A673 (cell line): ENCODE measurements around the gene ZBTB16. TPM values are rescaled to one million over a fixed set of nuclear protein-coding genes. Genes with fewer than 3 reads are reported as not detected.

ENCODE experiments used
- BruUV-seq: library from RNA; stranded (reverse); fragments of 400-500 nt; replicated peaks from 2 replicates; lab custom pipeline; 2021; lab: Mats Ljungman, UMichigan
- CTCF ChIA-PET: fragments of 300-600 bp; sonication (Branson Sonifier 250); formaldehyde crosslinking; loops from one replicate; lab custom pipeline; 2022; ENCODE audit warnings: antibody characterized with exemption; lab: Charles Lee
- POLR2A ChIA-PET: fragments of 300-600 bp; sonication (Branson Sonifier 250); formaldehyde crosslinking; loops from one replicate; lab custom pipeline; 2022; ENCODE audit warnings: antibody characterized with exemption; ENCODE audit not compliant: low non-redundant PET; lab: Charles Lee
- DNase-seq: peaks from one replicate; pipeline ENCODE4 v3.0.0-alpha.2; 2015; ENCODE audit warnings: low spot score
- H3K27ac ChIP-seq: fragments of 200-600 bp; sonication (generic); 2 replicates; pipeline ENCODE4 v1.5.1; 2016; ENCODE audit warnings: mixed run types, low read depth, mild to moderate bottlenecking, mixed read lengths, antibody characterized with exemption, low read length; ENCODE audit not compliant: poor library complexity, severe bottlenecking
- H3K27me3 ChIP-seq: fragments of 200-600 bp; sonication (generic); replicated peaks from 2 replicates; pipeline ENCODE4 v1.6.1; 2017; ENCODE audit warnings: mixed run types, low read depth, mild to moderate bottlenecking, mixed read lengths, antibody characterized with exemption, low read length; ENCODE audit not compliant: insufficient read depth, poor library complexity
- H3K36me3 ChIP-seq: fragments of 200-600 bp; sonication (generic); 2 replicates; pipeline ENCODE4 v1.6.1; 2016; ENCODE audit warnings: mixed run types, mild to moderate bottlenecking, mixed read lengths, antibody characterized with exemption, low read length; ENCODE audit not compliant: insufficient read depth, poor library complexity, severe bottlenecking
- H3K4me1 ChIP-seq: fragments of 200-600 bp; sonication (generic); 2 replicates; pipeline ENCODE4 v1.6.1; 2017; ENCODE audit warnings: mixed run types, mild to moderate bottlenecking, mixed read lengths, antibody characterized with exemption, low read length; ENCODE audit not compliant: insufficient read depth, poor library complexity, severe bottlenecking
- H3K4me3 ChIP-seq: fragments of 200-600 bp; sonication (generic); 2 replicates; pipeline ENCODE4 v1.5.1; 2016; ENCODE audit warnings: low read depth, mixed run types, mild to moderate bottlenecking, mixed read lengths, low read length; ENCODE audit not compliant: poor library complexity, severe bottlenecking
- H3K9me3 ChIP-seq: fragments of 200-600 bp; sonication (generic); 2 replicates; pipeline ENCODE4 v1.6.1; 2016; ENCODE audit warnings: mixed run types, low read depth, mild to moderate bottlenecking, mixed read lengths, antibody characterized with exemption, low read length; ENCODE audit not compliant: poor library complexity, severe bottlenecking
- CTCF ChIP-seq: fragments of 300-800, 200-600 bp; sonication (generic); conservative IDR thresholded peaks from 2 replicates; pipeline ENCODE4 v1.5.1; 2017; ENCODE audit warnings: low read depth, mild to moderate bottlenecking, antibody characterized with exemption, low read length, moderate library complexity, mixed read lengths
- EZH2 ChIP-seq: fragments of 200-600 bp; sonication (generic); IDR thresholded peaks from 2 replicates; pipeline ENCODE4 v1.6.1; 2017; ENCODE audit warnings: borderline replicate concordance, low read depth, mild to moderate bottlenecking, mixed read lengths, antibody characterized with exemption, low read length; ENCODE audit not compliant: poor library complexity, severe bottlenecking
- intact Hi-C: fragments of 100-400 bp; cut with micrococcal nuclease; formaldehyde crosslinking; loops from one replicate; pipeline ENCODE4 v1.10.0; 2022; ENCODE audit not compliant: unreplicated experiment
- total RNA-seq: library from RNA; stranded (reverse); gene quantifications from 2 replicates; pipeline ENCODE4 v1.2.3, GENCODE V29; 2021

Gene ZBTB16
- total RNA-seq, 1 experiment from 2014 or later, result 12.0 TPM

- BruUV-seq, result no TSS peak
- intact Hi-C loops, result no loop called here
- CTCF ChIA-PET, result no interaction called here
- H3K36me3 ChIP-seq, result peaks cover under 1% of the 10 kb centered on the region
- no peak for DNase-seq
- peaks cover 27% of the 10 kb centered on the region for H3K27me3 ChIP-seq
- TF ChIP-seq CTCF (no peak), EZH2 (no peak)
- peaks cover 24% of the 10 kb centered on the region for H3K4me1 ChIP-seq
- H3K9me3 ChIP-seq, result no peaks in the 10 kb centered on the region
- no peak overlapping the region for H3K27ac ChIP-seq
- POLR2A ChIA-PET, result no interaction called here
- H3K4me3 ChIP-seq, result no peak overlapping the region
Observed at GRCh38 chr11:114058026-114058706, 1.3 kb upstream of the ZBTB16 start.

GRCh38 chr11:114058871-114059277 lies 637 bp upstream of the ZBTB16 start:
- H3K4me3 ChIP-seq, result peak overlapping the region; percentile 75
- BruUV-seq, result no TSS peak
- H3K27me3 ChIP-seq, result peaks cover 27% of the 10 kb centered on the region
- H3K27ac ChIP-seq, result no peak overlapping the region
- H3K9me3 ChIP-seq, result no peaks in the 10 kb centered on the region
- H3K4me1 ChIP-seq, result peaks cover 24% of the 10 kb centered on the region
- CTCF ChIA-PET, result interaction anchor here (0.6 to 1.7 kb wide), 2 partner anchors 61 to 202 kb away, joined by 3 to 5 read pairs; no protein-coding TSS in a partner anchor
- H3K36me3 ChIP-seq, result peaks cover 7% of the 10 kb centered on the region
- intact Hi-C loops, result no loop called here
- POLR2A ChIA-PET, result no interaction called here
- TF ChIP-seq CTCF, result no peak
- TF ChIP-seq EZH2, result no peak
- DNase-seq, result no peak

- H3K27ac ChIP-seq, result peak overlapping the region; percentile 79
- no peak; the same call in 1 of the 2 replicates for TF ChIP-seq CTCF
- no peak for TF ChIP-seq EZH2
- TSS peak; percentile 46 for BruUV-seq
- peak; percentile 81 for DNase-seq
- ChIA-PET CTCF (interaction anchor here (0.6 to 1.7 kb wide), 3 partner anchors 22 to 201 kb away, joined by 3 to 5 read pairs (median 4); no protein-coding TSS in a partner anchor), POLR2A (no interaction called here)
- peaks cover 24% of the 10 kb centered on the region for H3K4me1 ChIP-seq
- H3K4me3 ChIP-seq, result peak overlapping the region; percentile 75
- H3K27me3 ChIP-seq, result peaks cover 27% of the 10 kb centered on the region
- H3K9me3 ChIP-seq, result no peaks in the 10 kb centered on the region
- intact Hi-C loops, result no loop called here
- peaks cover 11% of the 10 kb centered on the region for H3K36me3 ChIP-seq
Observed at GRCh38 chr11:114059984-114060391, 477 bp downstream of the ZBTB16 start.
